ENCODE data around the gene USP12.
"Not testable (repeated sequence)": the region's sequence is repeated elsewhere in the genome, so short reads cannot be mapped to it uniquely, and the experiment has no call there.

Gene USP12

GRCh38 chr13:27149702-27150101 lies 21.9 kb downstream of the USP12 start:
- no peak for DNase-seq (ENCODE audit: low spot score)

- no peak for DNase-seq (ENCODE audit: low spot score)
Measured at GRCh38 chr13:27148900-27149299, 22.7 kb downstream of the USP12 start.

GRCh38 chr13:27147530-27148170 lies 24.0 kb downstream of the USP12 start:
- peak; percentile 58 for DNase-seq (ENCODE audit: low spot score)

GRCh38 chr13:27141746-27142145 lies 29.9 kb downstream of the USP12 start:
- DNase-seq (ENCODE audit: low spot score): no peak

GRCh38 chr13:27141159-27141558 lies 30.5 kb downstream of the USP12 start:
- DNase-seq (ENCODE audit: low spot score): not testable (repeated sequence)

GRCh38 chr13:27140060-27140459 lies 31.6 kb downstream of the USP12 start:
- DNase-seq (ENCODE audit: low spot score): no peak

- DNase-seq (ENCODE audit: low spot score): no peak
Measured at GRCh38 chr13:27139565-27139964, 32.0 kb downstream of the USP12 start.

GRCh38 chr13:27138457-27139093 lies 33.0 kb downstream of the USP12 start:
- no peak for DNase-seq (ENCODE audit: low spot score)

- DNase-seq (ENCODE audit: low spot score): no peak
Measured at GRCh38 chr13:27137759-27138158, 33.9 kb downstream of the USP12 start.

- DNase-seq (ENCODE audit: low spot score): no peak
Measured at GRCh38 chr13:27135023-27135422, 36.6 kb downstream of the USP12 start.

GRCh38 chr13:27133889-27134288 lies 37.7 kb downstream of the USP12 start:
- no peak for DNase-seq (ENCODE audit: low spot score)

GRCh38 chr13:27132538-27132937 lies 39.1 kb downstream of the USP12 start:
- DNase-seq (ENCODE audit: low spot score): peak; percentile 16

- no peak for DNase-seq (ENCODE audit: low spot score)
Measured at GRCh38 chr13:27131906-27132305, 39.7 kb downstream of the USP12 start.

GRCh38 chr13:27130979-27131623 lies 40.5 kb downstream of the USP12 start:
- peak; percentile 90 for DNase-seq (ENCODE audit: low spot score)

- no peak for DNase-seq (ENCODE audit: low spot score)
Measured at GRCh38 chr13:27130223-27130978, 41.2 kb downstream of the USP12 start.

- DNase-seq (ENCODE audit: low spot score): no peak
Measured at GRCh38 chr13:27128825-27129627, 42.6 kb downstream of the USP12 start.

- DNase-seq (ENCODE audit: low spot score): no peak
Measured at GRCh38 chr13:27126859-27127258, 44.8 kb downstream of the USP12 start.

GRCh38 chr13:27125357-27126282 lies 46.0 kb downstream of the USP12 start:
- DNase-seq (ENCODE audit: low spot score): no peak

GRCh38 chr13:27124571-27124970 lies 47.0 kb downstream of the USP12 start:
- DNase-seq (ENCODE audit: low spot score): no peak

- not testable (repeated sequence) for DNase-seq (ENCODE audit: low spot score)
Measured at GRCh38 chr13:27123445-27123844, 48.2 kb downstream of the USP12 start.

GRCh38 chr13:27122036-27122435 lies 49.6 kb downstream of the USP12 start:
- DNase-seq (ENCODE audit: low spot score): no peak

Measured in CD4-positive, alpha-beta T cell treated with Interleukin-2 at 100 ng/mL for 4 hours (primary cell).